TTC549 (cell line): Measurements from ENCODE around the gene SETDB1.

ENCODE experiments used
- FAIRE-seq: peaks from 2 replicates; lab custom pipeline; 2012; peaks lifted over from hg19 to GRCh38; lab: Jason Lieb, UNC

SETDB1 gene

DNA sequence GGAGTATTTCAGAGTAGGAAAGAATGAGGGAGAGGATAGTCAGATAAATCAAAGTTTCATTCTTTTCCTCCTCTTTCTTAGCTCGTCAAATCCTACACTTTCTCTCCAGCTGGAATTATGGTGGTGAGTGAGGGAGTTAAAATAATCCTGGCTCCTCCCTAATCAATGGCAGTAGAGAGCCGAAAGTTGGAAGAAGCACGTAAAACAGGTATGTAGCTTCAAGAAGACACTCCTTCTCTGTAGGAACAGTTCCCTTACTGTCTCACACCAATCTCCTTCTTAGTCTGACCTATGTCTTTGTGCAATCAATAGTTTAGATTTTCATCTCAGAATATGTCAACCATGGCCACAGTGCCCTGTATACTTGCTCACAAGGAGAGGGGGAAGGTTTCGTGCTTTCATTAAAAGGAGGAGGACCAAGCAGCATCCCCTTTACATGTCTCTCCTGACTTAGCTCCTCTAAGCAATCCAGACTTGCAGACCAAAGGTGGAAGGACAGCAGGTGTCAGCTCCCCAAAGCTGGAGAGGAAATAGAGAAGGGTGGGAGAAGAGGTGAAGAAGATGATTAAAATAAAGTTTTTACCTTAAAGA is 79.7 kb downstream of the SETDB1 start:
- FAIRE-seq: no peak

DNA sequence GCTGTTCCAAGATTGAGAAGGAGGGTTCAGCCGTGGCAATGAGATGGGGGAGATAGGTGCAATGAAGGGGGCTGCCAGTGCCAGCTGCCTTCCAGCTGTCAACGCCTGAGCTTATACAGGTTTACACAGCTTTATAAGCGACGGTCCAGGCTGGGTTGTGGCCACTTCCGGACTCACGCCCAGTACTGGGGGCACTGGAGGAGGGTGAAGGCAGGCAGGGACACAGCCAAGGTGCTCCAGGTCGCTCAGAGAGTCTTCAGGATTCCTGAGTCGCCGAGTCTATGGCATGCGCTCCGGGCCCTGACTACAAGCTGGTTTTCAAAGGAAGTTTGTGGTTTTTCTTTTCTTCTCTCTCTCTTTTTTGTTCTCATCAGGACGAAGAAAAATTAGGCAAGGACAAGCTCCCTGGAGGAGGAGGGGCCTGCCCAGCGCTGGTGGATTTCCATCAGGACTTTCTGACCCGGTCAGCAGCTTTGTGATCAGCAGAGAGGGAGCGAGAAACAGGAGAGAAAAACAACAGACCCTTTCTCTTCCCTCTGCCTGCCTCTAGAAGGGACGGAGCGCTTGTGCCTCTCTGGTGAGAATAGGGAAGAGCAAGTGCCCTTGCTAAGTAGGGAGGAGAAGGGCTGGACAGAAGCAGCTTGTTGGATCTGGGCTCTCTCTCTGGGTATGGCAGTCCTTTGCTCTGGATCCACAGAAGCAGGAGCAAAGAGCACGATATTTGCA is 80.3 kb downstream of the SETDB1 start, which contains the start of gene MINDY1:
Gene MINDY1 (minus strand): TSS at position 576 of the 726 bp plus-strand sequence. CDS start 4,285 bp downstream, outside the sequence.
- peak; percentile 87 for FAIRE-seq

DNA sequence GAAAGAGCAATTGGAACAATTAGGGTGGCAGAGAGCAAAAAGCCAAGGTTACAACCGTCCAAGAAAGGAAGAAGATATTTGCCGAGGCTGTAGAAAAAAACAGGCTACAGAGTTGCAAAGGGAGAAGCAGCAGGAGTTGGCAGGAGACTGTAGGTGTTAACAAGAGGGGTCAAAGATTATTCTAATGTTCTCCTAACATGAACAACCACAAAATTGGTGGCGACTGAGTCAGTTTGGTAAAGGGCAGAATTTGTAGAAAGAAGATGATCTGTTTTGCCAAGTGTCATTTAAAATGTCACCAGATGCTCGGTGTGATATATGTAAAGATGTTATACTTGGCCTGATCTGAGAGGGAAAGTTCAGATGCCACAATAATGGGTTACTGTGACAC is 81.7 kb downstream of the SETDB1 start:
- FAIRE-seq: no peak

DNA sequence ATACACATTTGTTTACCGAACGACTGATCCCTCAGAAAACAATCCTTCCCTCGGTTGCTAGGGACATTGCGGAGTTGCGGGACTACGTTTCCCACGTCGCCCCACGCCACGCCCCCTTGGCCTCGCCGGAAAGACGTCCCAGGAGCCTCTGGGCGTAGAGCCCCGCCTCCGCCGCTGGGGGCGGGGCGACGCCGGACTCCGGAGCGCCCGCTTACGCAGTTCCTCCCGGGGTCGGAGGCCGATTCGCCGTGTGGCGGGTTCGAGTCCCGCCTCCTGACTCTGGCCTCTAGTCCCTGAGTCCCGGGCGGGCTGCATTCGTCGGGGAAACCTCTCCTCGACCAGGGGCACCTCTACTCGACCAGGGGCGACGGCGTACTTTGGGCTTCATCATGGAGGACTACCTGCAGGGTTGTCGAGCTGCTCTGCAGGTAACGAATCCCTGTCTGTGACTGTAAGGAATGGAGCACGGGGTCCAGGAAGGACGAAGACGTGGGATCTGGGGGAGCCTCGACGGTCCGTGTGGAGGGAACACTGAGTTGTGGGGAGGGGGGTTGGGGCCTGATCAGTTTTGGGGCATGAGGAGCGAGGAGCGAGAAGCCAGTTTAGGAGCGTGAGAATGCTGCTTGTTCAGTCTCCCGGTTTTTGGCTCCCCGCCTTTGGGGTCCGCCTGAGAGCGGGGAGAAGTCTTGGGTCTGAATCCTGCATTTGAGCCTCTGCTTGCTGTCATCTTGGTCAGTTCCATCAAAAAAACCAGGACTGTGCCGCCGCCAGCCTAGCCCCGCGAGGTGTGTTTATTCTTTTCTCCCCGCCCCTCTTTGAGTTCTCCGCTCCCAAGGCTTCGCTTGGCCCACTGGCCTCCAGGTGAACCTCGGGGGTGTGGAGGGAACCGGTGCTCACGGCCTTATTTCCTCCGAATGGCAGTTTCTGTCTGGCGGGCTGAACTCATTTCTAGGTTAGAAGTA is 82.4 kb downstream of the SETDB1 start, which contains the start of gene PRUNE1:
Gene PRUNE1 (plus strand): TSS at position 206 of the 962 bp plus-strand sequence. CDS start 184 bp downstream, at position 390.
- peak; percentile 94 for FAIRE-seq

DNA sequence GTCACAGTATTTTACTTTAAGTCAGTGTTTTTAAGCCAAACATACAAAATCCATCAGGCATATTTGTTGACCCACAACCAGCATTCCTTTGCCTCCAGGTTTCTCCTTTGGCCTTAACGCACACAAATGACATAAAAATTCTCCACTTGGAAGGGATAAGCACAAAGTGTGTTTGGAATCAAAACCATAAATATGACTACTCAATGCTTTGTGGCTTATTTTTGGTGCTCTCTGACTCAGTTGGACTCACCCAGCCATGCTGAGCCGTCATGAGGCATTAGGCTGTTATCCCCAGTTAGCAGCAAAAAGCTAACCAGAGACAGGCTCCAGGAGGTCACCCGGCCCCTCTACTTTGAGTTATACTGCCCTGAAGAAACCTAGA is 83.0 kb downstream of the SETDB1 start:
- no peak for FAIRE-seq

DNA sequence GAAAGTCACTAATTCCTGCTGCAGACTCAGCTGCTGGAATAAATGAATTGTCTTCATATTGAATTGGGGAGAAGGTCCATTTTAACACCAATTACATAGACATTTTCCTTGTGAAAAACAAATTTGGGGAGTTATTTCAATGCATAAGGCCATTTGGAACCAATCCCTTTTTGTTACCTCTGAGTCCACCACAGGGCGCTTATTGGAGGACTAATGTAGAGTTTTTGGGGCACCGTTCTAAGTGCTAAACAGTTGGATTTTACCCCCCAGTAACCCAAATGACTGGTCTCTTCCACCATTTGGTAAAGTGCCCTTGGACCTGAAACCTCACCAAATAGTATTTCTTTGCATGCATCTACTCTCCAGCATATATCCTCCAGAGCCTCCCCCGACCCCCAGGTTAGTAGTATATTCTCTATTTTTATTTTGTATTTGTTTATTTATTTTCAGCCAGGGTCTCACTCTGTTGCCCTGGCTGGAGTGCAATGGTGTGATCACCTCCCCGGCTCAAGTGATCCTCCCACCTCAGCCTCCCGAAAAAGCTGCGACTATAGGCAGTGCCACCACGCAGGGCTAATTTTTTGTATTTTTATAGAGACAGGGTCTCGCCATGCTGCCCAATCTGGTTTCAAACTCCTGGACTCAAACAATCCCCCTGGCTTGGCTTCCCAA is 83.6 kb downstream of the SETDB1 start:
- FAIRE-seq: no peak

DNA sequence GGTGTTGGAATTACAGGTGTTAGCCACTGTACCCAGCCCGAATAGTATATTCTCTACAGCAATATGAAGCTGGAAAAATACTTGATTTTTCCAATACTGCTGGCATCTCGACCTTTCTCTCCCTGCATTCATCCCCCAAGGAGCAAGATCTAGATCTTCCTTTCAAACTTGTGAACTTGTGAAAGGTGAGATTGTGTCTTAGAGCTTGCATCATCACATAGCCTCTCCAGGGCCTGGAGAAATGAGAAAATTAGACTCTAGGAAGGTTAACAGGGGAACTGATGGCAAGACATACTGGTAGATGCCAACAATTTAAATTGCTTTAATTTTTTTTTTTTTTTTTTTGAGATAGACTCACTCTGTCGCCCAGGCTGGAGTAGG is 84.2 kb downstream of the SETDB1 start:
- FAIRE-seq: no peak

DNA sequence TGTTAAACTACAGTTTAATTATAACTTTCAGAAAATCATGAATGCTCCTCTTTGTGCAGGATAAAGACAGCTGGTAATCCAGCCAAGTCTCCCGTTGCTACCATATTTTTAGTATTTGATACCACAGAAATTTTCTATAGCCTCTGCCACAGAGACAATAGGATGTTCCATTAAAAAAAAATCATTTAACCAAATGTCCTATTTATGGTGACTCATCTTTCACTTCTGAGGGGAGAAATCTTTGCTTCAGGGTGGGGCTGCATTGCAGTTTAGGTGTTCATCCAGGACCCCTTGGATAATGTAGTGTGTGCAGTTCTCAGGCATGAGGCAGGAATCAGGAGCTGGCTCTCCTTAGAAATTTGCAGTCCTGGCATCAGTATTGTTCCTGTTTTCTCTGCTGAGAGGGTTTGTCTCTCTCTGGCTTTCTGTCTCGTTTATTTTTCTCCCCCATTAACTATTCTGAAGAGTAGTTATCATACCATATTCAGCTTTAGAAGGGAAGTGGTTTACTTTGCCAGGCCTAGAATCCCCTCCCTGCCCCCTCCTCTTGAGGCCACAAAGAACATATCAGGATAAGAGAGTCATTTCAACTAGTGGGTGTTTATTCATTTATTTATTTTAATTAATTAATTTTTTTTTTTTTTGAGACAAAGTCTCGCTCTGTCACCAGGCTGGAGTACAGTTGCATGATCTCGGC is 85.1 kb downstream of the SETDB1 start:
- no peak for FAIRE-seq

DNA sequence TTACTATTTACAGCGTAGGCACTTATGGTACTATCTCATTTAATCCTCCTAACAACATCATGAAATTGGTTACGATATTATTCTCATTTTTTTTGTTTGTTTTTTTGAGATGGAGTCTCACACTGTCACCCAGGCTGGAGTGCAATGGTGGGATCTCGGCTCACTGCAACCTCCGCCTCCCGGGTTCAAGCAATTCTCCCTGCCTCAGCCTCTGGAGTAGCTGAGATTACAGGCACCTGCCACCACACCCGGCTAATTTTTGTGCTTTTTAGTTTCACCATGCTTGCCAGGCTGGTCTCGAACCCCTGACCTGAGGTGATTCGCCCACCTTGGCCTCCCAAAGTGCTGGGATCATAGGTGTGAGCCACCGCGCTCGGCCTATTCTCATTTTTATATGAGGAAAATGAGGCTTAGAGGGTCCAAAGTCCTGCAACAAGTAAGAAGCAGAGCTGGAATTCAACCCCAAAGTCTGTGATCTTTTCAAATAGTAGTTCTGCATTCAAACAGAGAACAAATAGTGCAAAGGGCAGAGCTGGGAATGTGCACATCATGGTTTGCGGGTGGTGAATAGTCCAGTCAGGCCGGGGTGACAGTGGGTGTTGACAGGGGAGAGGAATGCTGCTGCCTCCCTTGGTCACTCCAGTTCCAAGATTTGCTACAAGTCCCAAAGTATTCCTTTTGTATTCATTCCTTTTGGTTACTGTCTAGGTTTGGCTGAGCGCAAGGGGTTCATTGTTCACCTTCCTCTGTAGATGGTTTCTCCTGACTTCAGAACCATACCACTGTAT is 86.7 kb downstream of the SETDB1 start:
- FAIRE-seq: no peak

DNA sequence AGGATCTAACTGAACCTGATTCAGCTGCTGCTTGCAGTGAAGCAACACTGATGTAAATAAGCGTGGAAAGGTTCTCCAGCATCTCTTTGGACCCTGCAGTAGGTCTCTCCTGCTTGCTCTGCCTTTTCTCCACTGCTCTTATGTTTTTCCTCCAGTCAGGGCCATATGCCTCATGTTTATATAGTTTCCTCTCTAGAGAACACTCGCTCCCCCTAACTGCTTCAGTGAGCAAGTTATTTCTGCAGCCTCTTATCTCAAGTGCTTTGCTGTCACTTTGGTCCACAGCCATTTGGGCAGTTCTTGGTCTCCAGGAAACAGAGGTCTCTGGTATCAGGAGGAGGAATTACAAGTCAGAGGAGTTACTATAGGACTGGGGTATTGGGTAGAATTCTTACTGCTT is 87.4 kb downstream of the SETDB1 start:
- peak; percentile 20 for FAIRE-seq
